ENCODE results near the gene CSNK1G3.

Gene CSNK1G3

DNA sequence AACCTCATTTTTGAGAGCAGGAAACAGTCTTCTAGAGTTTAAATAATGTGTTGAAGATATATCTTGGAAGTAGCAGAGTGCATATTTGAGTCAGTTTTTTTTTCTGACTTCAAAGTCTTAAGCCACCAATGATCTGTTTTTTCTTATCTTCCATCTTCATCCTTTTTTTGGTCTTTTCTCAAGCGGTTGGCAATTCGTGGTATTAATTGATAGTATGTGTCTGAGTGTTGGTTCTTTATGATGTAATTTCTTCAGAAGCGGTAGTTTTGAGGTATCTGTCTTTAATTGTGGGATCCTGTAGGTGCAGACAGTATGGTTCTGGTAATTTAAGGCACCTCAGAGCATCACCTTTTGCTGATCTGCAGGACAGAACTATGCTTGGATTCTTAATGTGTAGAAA lies 3.9 kb downstream of the CSNK1G3 start:
- Histone ChIP-seq H3K4me3 (ENCODE audit: low read depth, low read length, poor library complexity, severe bottlenecking) (no peak overlapping the region), H3F3A (ENCODE audit: insufficient read depth, low read length) (no peaks in the 10 kb centered on the region), H3K9ac (ENCODE audit: low read length) (no peak overlapping the region), H3K79me2 (ENCODE audit: insufficient read depth, low read length) (peaks cover 83% of the 10 kb centered on the region), H4K20me1 (ENCODE audit: insufficient read depth, low read length) (no peaks in the 10 kb centered on the region), H3K4me1 (ENCODE audit: insufficient read depth, low read length, severe bottlenecking) (peaks cover 74% of the 10 kb centered on the region), H3K9me3 (ENCODE audit: low read length) (no peaks in the 10 kb centered on the region), H3K36me3 (ENCODE audit: insufficient read depth, low read length) (no peaks in the 10 kb centered on the region), H3K27ac (ENCODE audit: low read depth, low read length, poor library complexity, severe bottlenecking) (no peak overlapping the region), H2AFZ (ENCODE audit: low read length) (no peak overlapping the region), H3K27me3 (ENCODE audit: insufficient read depth, low read length) (no peaks in the 10 kb centered on the region), H3K9me2 (ENCODE audit: low read depth, low read length) (no peaks in the 10 kb centered on the region), H3K4me2 (ENCODE audit: low read length) (no peak overlapping the region)
- TF ChIP-seq, protein P1, sequence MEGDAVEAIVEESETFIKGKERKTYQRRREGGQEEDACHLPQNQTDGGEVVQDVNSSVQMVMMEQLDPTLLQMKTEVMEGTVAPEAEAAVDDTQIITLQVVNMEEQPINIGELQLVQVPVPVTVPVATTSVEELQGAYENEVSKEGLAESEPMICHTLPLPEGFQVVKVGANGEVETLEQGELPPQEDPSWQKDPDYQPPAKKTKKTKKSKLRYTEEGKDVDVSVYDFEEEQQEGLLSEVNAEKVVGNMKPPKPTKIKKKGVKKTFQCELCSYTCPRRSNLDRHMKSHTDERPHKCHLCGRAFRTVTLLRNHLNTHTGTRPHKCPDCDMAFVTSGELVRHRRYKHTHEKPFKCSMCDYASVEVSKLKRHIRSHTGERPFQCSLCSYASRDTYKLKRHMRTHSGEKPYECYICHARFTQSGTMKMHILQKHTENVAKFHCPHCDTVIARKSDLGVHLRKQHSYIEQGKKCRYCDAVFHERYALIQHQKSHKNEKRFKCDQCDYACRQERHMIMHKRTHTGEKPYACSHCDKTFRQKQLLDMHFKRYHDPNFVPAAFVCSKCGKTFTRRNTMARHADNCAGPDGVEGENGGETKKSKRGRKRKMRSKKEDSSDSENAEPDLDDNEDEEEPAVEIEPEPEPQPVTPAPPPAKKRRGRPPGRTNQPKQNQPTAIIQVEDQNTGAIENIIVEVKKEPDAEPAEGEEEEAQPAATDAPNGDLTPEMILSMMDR (IDR thresholded peaks at IDR 0.05; ENCODE audit: low read length): no peak
- no peak for TF ChIP-seq EZH2 (IDR thresholded peaks at IDR 0.05; ENCODE audit: borderline replicate concordance, low read length)

DNA sequence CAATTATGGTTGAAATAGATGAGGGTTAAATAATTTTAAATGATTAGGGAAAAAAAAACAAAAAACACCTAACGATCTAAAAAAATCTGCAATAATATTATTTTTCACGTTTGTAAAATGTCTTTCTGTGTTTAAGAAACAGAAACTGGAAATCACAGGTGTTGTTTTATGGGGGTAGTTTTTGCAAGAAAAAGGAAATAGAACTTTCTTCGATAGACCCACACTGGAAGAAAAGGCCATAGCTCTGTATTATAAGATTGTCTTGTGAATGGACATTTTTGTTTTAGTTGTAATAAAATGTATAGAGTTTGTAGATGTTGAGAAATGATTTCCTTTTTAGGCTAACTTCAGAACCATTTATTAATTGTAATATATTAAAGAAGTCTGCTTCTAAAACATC lies 5.5 kb downstream of the CSNK1G3 start:
- no peak for TF ChIP-seq EZH2 (IDR thresholded peaks at IDR 0.05; ENCODE audit: borderline replicate concordance, low read length)
- TF ChIP-seq, protein P1 (IDR thresholded peaks at IDR 0.05; ENCODE audit: low read length): no peak
- peaks cover 72% of the 10 kb centered on the region for H3K4me1 ChIP-seq (ENCODE audit: insufficient read depth, low read length, severe bottlenecking)
- no peaks in the 10 kb centered on the region for H3K9me3 ChIP-seq (ENCODE audit: low read length)
- H3K27me3 ChIP-seq (ENCODE audit: insufficient read depth, low read length): no peaks in the 10 kb centered on the region
- H3K4me3 ChIP-seq (ENCODE audit: low read depth, low read length, poor library complexity, severe bottlenecking): no peak overlapping the region
- no peak overlapping the region for H3K9ac ChIP-seq (ENCODE audit: low read length)
- no peaks in the 10 kb centered on the region for H3F3A ChIP-seq (ENCODE audit: insufficient read depth, low read length)
- H3K79me2 ChIP-seq (ENCODE audit: insufficient read depth, low read length): peaks cover 98% of the 10 kb centered on the region
- H3K27ac ChIP-seq (ENCODE audit: low read depth, low read length, poor library complexity, severe bottlenecking): no peak overlapping the region
- H3K4me2 ChIP-seq (ENCODE audit: low read length): 0 out of 2 replicates have a peak overlapping the region, but pooled peaks have one; percentile 8
- no peaks in the 10 kb centered on the region for H3K9me2 ChIP-seq (ENCODE audit: low read depth, low read length)
- no peaks in the 10 kb centered on the region for H4K20me1 ChIP-seq (ENCODE audit: insufficient read depth, low read length)
- no peak overlapping the region for H2AFZ ChIP-seq (ENCODE audit: low read length)
- no peaks in the 10 kb centered on the region for H3K36me3 ChIP-seq (ENCODE audit: insufficient read depth, low read length)

- Histone ChIP-seq H3K36me3 (ENCODE audit: insufficient read depth, low read length) (no peaks in the 10 kb centered on the region), H3K9me2 (ENCODE audit: low read depth, low read length) (no peaks in the 10 kb centered on the region), H2AFZ (ENCODE audit: low read length) (no peak overlapping the region), H3K27ac (ENCODE audit: low read depth, low read length, poor library complexity, severe bottlenecking) (no peak overlapping the region), H3K27me3 (ENCODE audit: insufficient read depth, low read length) (no peaks in the 10 kb centered on the region), H3K79me2 (ENCODE audit: insufficient read depth, low read length) (peaks cover 100% of the 10 kb centered on the region), H3K4me2 (ENCODE audit: low read length) (no peak overlapping the region; the same call in 1 of the 2 replicates), H4K20me1 (ENCODE audit: insufficient read depth, low read length) (no peaks in the 10 kb centered on the region), H3K4me1 (ENCODE audit: insufficient read depth, low read length, severe bottlenecking) (peaks cover 72% of the 10 kb centered on the region), H3K9ac (ENCODE audit: low read length) (no peak overlapping the region), H3K9me3 (ENCODE audit: low read length) (no peaks in the 10 kb centered on the region), H3F3A (ENCODE audit: insufficient read depth, low read length) (no peaks in the 10 kb centered on the region), H3K4me3 (ENCODE audit: low read depth, low read length, poor library complexity, severe bottlenecking) (no peak overlapping the region)
- TF ChIP-seq, protein P1 (IDR thresholded peaks at IDR 0.05; ENCODE audit: low read length): no peak
- no peak for TF ChIP-seq EZH2 (IDR thresholded peaks at IDR 0.05; ENCODE audit: borderline replicate concordance, low read length)
These were observed 6.1 kb downstream of the CSNK1G3 start for GRCh38 chr5:123518111-123518510.
